Suppressor macrophage (primary cell): ENCODE measurements around the gene SRPK3.
"Not testable (repeated sequence)": the region's sequence is repeated elsewhere in the genome, so short reads cannot be mapped to it uniquely, and the experiment has no call there.

Source experiments
- DNase-seq, 4 experiments: peaks; one replicate each; pipeline ENCODE4 v3.0.0-alpha.2; 2020 to 2022

Gene SRPK3

GRCh38 chrX:153746991-153747390, 33.9 kb upstream of the SRPK3 start:
- not testable (repeated sequence) for DNase-seq

GRCh38 chrX:153749017-153749416, 31.8 kb upstream of the SRPK3 start:
- DNase-seq = not testable (repeated sequence)

GRCh38 chrX:153750127-153750774, 30.6 kb upstream of the SRPK3 start:
- DNase-seq = no peak

- DNase-seq = no peak
Measured at GRCh38 chrX:153755136-153755535, 25.7 kb upstream of the SRPK3 start.

GRCh38 chrX:153761863-153762262, 19.0 kb upstream of the SRPK3 start:
- DNase-seq = no peak

GRCh38 chrX:153762626-153763173, 18.1 kb upstream of the SRPK3 start:
- no peak for DNase-seq

GRCh38 chrX:153763298-153763932, 17.4 kb upstream of the SRPK3 start:
- no peak for DNase-seq

- peak; percentile 77 to 87 (median 80) for DNase-seq
Measured at GRCh38 chrX:153763989-153764755, 16.7 kb upstream of the SRPK3 start, which contains the start of gene PLXNB3. Gene PLXNB3, plus strand, starts transcription at chrX:153764249. Its CDS starts 1,287 bp downstream, at chrX:153765536.

GRCh38 chrX:153764786-153765137, 16.1 kb upstream of the SRPK3 start:
- no peak for DNase-seq

- DNase-seq = peak in 1 of 4 experiments; percentile 6
Measured at GRCh38 chrX:153765138-153766079, 15.4 kb upstream of the SRPK3 start.

- DNase-seq = peak; percentile 26 to 65 (median 50)
Measured at GRCh38 chrX:153766098-153766817, 14.6 kb upstream of the SRPK3 start.

- no peak for DNase-seq
Measured at GRCh38 chrX:153766871-153767673, 13.8 kb upstream of the SRPK3 start.

- DNase-seq = no peak
Measured at GRCh38 chrX:153767674-153768055, 13.2 kb upstream of the SRPK3 start.

- DNase-seq = peak in 1 of 4 experiments; percentile 21
Measured at GRCh38 chrX:153768311-153769157, 12.3 kb upstream of the SRPK3 start.

- DNase-seq = no peak
Measured at GRCh38 chrX:153769158-153769864, 11.5 kb upstream of the SRPK3 start.

GRCh38 chrX:153769865-153770600, 10.8 kb upstream of the SRPK3 start:
- DNase-seq = peak in 3 of 4 experiments; percentile 6 to 23 (median 14)

GRCh38 chrX:153770601-153771414, 10.0 kb upstream of the SRPK3 start:
- no peak for DNase-seq
